Left colon (tissue), 2 donors: Measurements from ENCODE around the gene PIBF1. TPM values are rescaled to one million over a fixed set of nuclear protein-coding genes. Genes with fewer than 3 reads are reported as not detected.
A peak's percentile ranks its signal among the peaks of the same experiment; 100 is the strongest.
"Not testable (repeated sequence)": the region's sequence is repeated elsewhere in the genome, so short reads cannot be mapped to it uniquely, and the experiment has no call there.

Source experiments
- ATAC-seq: fragments of 200-7000 bp; cut with Tn5 transposase; one replicate; pipeline ENCODE4 v1.9.1; 2020; ENCODE audit warnings: mild to moderate bottlenecking, moderate library complexity
- DNase-seq, 2 donors: peaks; one replicate each; pipeline ENCODE4 v3.0.0-alpha.2; 2020
- intact Hi-C, 2 donors: fragments of 100-400 bp; cut with DNase I in 1 of 2; cut with micrococcal nuclease in 1 of 2; formaldehyde crosslinking; loops; one replicate each; pipeline versions ENCODE4 v1.11.2 to v1.14.0; 2022; cut with DNase I, micrococcal nuclease
- total RNA-seq, 2 donors: library from RNA; stranded (reverse); fragmentation: NEBNext Ultra II Directional; extraction: Animal tissue kit (Norgen Biotek cat#: 25700); gene quantifications; one replicate each; pipeline ENCODE4 v1.2.1, GENCODE V29; 2021
- donor health status: DM: no; HTN: no; CAD: no.
- donor health status: DM: yes; HTN: yes; CAD: no.

PIBF1 gene
- total RNA-seq, 2 donors from 2014 or later: 17.3 to 19.1 TPM

DNA sequence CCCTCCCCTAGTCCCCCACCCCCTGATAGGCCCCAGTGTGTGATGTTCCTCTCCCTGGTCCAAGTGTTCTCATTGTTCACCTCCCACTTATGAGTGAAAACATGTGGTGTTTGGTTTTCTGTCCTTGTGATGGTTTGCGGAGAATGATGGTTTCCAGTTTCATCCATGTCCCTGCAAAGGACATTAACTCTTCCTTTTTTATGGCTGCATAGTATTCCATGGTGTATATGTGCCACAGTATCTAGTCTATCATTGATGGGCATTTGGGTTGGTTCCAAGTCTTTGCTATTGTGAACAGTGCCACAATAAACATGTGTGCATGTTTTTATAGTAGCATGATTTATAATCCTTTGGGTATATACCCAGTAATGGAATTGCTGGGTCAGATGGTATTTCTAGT, 24.6 kb downstream of the PIBF1 start:
- intact Hi-C loops: loop anchor here in 1 of 2 donors (10.0 kb wide), 1 partner anchor 908 kb away; no protein-coding TSS in a partner anchor
- ATAC-seq, DNase-seq: not testable (repeated sequence)

DNA sequence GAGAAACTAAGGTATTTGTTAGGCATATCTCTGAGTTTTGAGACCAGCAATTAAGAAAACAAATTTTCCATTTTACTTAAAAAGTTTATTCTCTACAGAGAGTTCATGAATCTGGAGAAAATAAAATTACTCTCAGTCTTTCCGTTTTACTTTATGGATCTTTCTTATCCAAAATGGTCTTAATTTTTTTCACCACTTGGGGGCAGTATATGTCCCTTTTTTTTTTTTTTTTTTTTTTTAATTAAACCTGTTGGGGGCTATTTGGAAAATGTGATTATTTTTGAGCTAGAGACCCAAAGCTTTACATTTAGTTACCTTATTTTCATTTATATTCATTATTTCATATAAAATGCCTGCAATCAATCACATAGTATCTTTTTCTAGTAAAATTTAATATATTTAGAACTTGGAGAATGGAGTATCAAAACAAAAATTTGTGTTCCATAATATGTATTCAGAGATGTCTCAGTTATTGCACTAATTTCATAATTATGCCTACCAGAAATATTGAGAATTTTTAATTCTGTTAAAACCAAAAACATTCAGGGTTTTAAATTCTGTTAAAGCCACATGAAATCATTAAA, 27.1 kb downstream of the PIBF1 start:
- no peak for DNase-seq

DNA sequence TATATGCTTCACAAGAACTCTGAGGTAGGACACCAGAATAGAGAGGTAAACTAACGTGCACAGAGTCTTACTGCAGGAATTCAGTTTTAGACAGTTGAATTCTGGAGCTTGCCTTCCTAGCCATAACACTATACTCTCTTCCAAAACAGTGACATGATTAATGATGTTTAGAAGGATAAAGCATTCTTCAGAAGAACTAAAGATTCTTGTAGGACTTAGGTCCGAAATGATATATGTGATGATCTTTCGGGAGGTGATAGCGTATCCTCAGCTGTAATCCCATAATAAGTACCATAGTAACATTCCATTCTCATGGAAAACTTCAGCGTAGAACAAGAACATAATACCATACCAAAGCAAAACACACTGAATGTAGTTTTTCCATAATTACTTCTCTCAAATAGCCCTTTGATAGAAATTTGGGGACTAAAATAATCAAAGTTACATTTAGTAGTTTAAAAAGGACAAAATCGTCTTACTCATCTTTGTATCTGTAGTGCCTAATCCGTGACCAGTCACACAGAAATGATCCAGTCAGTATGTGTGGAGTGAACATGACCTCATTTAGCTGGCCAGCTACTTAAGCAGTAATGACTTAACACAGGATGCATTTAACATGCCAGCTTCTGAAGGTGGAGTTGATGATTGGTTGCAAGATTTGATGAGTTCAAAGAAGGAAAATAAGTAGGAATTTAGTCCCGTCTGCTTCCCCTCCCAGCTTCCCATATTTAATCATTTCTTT, 38.4 kb downstream of the PIBF1 start:
- DNase-seq: no peak
- no peak for ATAC-seq
- intact Hi-C loops: no loop called here

More for the DNA sequence above, 27.1 kb downstream of the PIBF1 start:
- ATAC-seq: peak; percentile 34
- intact Hi-C loops: loop anchor here in 1 of 2 donors (10.0 kb wide), 1 partner anchor 906 kb away; no protein-coding TSS in a partner anchor

DNA sequence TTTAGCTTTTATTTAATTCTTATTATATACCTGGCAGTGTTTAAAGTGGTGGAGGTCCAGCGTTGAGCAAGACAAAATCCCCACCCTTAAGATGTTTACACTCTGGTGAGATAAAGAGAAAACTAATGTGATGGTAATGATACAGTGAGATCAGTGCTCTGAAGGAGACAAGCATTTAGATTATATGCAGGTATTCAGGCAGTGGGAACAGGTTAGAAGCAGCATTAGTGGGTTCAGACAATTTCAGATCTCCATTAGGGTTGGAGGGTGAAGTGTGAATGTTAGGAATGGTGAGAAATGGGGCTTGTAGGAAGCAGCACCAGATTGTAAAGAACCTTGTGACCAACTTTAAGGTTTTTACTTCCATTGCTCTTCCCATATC, 39.0 kb downstream of the PIBF1 start:
- ATAC-seq: no peak
- no peak for DNase-seq
- intact Hi-C loops: no loop called here

DNA sequence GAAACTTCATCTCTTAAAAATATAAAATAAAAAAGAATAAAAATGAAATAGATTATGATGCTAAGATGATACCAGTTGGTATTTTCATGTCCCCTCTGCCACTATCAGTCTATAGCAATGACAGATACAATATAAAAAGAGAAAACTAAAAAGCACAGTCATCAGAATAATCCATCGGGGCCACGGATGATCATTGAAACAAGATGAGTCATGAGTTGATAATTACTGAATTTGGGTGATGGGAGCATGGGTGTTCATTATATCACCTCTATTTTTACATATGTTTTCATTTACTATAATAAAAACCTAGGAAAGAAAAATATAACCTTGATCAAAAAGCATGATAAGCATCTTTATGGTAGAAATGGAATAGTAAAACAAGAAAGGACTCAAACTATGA, 41.1 kb downstream of the PIBF1 start:
- ATAC-seq: peak; percentile 70
- no peak for DNase-seq
- intact Hi-C loops: no loop called here

DNA sequence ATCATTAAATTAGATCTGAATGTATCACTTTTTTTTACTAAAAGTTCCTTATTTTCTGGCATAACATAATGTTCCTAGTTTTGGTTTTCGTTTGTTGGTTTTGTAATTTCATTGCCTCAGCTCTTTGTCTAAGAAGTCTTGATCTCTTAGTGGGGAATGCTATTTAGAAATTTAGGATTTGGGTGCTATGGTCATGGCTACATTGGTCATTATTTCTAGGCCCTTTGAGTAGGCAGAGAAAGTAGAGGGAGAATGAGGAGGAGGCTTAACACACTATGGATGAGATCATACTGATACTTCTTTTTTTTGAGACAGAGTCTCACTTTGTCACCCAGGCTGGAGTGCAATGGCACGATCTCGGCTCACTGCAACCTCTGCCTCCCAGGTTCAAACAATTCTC, 41.8 kb downstream of the PIBF1 start:
- ATAC-seq (no peak), DNase-seq (no peak)
- intact Hi-C loops: no loop called here

DNA sequence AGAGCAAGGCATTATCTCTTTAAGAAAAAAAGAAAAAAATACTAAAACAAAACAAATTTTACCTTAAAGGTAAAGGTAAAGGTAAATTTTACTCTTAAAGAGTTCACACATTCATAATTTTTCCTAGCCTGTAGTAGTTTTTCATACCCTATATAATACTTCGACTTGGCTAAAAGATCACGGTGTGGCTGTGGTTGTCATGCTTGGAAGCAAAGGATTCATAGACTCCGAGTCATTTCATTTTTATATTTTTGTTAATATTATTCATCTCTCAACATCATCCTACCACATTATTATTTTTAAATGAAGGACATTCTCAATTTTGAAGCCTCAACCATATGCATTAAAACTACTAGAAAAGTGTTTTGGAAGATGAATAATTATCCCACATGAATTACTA, 52.7 kb downstream of the PIBF1 start:
- intact Hi-C loops: no loop called here
- DNase-seq (no peak), ATAC-seq (no peak)

DNA sequence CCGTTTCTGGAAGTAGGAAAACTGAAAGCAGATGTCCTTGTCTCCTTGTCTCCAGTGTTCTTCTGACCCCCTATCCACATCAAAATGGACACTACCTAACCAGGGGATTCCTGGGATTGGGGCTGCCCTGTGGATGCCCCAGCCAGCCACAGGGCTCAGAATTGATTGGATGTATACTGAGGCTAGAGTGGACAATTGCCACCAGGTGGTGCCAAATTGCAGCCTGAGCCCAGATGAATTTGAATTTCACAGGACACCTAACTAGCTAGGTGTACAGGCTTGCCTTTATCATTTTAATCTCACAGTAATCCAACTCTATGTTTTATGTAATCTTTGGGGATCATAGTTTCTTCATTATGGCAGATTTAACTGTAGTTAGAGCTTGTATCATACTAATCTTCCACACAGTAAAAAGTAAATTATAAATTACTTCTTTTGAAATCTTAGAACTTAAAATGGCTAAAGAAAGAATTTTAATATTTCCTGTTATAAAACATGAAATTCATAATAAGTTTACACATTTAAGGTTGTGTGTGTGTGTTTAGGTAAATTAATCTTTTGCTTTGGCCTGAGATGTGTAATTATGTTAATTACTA, 58.0 kb downstream of the PIBF1 start:
- ATAC-seq: peak; percentile 98
- intact Hi-C loops: no loop called here
- DNase-seq: peak; percentile 56 to 72

DNA sequence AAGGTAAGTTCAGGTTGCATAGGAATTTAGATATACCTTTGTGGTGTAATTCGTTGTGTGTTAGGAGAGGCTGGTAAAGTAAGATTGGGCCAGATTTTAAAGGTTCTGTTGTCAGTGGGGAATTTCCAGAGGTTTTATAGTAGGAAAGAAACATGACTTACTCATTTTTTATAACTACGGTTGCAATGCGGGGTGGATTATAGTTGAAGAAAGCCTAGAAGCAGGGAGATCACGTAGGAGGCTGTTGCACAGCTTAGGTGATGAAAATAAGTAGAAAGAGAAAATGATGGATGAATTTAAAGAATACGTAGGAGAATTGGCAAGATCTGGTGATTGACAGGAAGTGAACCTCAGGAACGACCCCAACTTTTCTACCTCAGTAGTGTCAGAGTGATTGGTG, 61.1 kb downstream of the PIBF1 start:
- ATAC-seq: no peak
- intact Hi-C loops: no loop called here
- no peak for DNase-seq

DNA sequence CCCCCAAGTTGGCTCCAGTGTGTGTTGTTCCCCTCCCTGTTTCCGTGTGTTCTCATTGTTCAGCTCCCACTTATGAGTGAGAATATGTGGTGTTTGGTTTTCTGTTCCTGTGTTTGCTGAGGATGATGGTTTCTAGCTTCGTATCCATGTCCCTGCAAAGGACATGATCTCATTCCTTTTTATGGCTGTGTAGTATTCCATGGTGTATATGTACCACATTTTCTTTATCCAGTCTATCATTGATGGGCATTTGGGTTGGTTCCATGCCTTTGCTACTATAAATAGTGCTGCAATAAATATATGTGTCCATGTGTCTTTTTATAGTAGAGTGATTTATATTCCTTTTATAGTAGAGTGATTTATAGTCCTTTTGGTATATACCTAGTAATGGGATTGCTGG, 63.2 kb downstream of the PIBF1 start:
- DNase-seq, ATAC-seq, intact Hi-C loops: not testable (repeated sequence)

DNA sequence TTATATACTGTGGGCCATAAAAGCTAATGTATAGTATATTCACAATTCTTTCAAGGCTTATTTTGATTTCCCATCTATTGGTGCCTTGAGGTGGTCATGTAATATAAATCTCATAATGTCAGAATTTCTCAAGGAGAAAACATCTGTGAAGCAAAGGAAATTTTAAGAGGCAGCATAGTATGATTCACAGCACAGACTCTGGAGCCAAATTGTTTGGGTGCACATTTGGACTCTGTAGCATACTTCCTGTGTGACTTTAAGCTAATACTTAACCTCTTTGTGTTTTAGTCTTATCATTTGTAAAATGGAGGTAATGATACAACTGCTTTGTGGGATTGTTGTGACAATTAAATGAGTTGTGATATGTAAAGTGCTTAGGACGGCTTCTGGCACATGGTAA, 67.6 kb downstream of the PIBF1 start:
- intact Hi-C loops: no loop called here
- DNase-seq: no peak
- no peak for ATAC-seq

DNA sequence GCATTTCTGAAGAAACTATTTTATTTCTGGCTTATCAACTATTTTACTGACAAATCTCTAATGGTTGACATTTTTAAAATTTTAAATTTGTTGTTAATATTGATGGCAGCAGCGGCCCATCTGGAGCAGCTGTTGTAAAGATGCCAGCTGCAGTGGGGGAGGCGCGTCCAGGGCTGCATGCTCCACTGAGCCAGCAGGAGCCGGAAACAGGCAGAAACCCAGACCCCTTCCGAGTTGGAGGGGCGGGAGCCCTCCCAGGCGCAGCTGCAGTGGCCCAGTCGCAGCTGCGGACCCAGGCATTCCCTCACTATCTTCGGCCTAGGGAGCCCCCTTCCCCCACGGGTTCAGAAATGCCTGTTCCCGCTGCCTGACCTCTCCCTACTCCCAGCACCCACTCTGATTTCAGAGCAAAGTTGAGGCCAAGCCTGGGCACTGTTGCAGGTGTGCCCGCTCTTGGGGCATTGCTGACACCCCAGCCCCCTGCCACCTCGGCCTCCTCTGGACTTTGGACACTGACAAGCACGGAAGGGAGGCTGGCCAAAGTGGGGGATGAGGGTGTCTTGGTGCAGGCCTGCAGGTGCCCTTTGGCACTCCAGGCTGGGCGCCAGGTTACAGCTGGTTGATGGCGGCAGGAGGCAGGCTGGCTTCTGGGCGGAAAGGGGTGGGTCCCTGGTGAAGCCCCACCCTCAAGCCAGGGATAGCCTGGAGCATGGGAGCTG, 69.2 kb downstream of the PIBF1 start:
- ATAC-seq: peak; percentile 27
- intact Hi-C loops: no loop called here
- DNase-seq: no peak

DNA sequence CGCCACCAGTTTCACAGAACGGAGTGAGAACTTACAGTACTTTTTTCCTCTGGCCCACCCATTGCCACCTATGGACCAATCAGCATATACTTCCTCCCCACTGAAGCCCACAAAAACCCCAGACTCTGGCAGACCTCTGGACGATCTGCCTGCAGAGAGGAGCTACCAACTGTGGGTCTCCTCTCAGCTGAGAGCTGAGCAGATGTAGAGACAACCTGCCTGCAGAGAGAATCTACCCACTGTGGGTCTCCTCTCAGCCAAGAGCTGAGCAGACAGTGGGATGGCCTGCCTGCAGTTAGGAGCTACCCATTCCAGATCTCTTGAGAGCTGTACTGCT, 69.7 kb downstream of the PIBF1 start:
- ATAC-seq: no peak
- intact Hi-C loops: no loop called here

DNA sequence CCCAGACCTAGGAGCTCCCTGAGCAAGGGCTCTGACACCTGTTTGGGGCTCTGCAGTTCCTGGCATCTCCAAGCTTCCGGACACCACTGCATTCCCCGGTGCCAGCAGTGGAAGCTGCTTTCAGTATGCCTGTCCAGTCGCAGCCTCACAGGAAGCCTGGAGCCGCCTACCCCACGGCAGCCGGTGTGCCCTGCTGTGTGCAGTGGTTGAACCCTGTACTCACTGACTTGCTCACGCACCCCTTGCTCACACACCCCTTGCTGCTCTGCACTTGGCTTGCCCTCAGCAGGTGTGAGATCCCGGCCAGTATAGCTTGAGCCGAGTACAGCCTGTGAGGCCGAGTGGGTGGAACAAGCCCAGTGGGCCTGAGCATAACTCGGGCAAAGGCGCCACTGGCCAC, 70.3 kb downstream of the PIBF1 start:
- ATAC-seq: no peak
- DNase-seq: no peak
- intact Hi-C loops: no loop called here

More for the DNA sequence above, 69.7 kb downstream of the PIBF1 start:
- no peak for DNase-seq

DNA sequence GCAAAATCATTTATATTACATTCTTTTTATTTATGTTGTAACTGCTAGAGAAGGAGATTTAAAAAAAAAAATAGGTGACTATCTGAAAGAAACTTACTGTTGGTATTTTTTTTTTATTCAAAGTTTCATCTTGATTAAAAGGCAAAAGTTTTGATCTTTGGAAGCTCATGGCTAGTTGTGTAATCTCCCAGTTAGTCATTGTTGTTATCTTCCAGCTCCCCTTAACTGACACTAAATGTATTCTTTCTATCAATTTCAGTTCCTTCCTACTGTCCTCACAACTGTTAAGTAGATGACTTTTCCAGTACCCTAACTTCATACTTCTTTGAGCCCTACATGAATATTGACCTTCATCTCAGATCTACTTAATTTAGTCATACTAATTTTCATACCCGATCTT, 71.1 kb downstream of the PIBF1 start:
- intact Hi-C loops: no loop called here
- DNase-seq (no peak), ATAC-seq (no peak)

DNA sequence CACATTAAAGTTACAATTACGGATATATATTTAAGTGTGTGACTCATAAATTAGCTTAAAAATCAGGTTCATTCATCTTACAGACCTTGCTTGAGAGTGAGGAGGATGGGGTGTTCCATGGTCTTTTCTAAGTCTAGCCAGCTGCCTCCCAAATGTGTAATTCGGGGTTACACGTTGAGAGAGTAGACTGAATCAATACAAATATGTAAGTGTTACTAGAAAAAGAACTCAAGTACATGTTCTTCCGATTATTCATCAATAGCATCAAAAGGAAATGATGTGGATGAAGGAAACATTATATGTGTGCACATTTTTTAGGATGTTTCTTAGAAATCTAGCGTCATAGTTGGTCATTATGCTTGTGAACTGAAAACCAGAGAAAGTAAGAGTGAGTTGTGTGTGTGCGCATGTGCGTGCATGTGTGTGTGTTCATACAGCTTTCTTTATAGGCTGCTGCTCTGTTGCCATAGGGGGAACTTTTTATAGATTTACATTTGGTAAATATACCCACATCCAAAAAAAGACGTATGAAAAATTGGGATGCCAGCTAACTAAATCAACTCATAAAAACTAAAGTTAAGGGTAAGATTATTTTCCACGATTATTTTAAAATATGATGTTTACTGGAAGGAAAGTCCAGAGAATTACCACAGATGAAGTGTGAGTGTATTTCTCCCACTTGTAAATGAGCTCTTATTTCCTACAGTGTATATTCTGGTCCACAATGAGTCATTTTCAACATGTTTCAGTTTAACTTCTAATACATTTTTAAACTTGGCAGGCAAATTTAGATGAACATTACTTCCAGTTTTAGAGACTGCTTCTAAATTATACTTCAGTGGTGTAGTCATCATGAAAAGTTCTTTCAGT, 82.4 kb downstream of the PIBF1 start:
- DNase-seq: no peak

DNA sequence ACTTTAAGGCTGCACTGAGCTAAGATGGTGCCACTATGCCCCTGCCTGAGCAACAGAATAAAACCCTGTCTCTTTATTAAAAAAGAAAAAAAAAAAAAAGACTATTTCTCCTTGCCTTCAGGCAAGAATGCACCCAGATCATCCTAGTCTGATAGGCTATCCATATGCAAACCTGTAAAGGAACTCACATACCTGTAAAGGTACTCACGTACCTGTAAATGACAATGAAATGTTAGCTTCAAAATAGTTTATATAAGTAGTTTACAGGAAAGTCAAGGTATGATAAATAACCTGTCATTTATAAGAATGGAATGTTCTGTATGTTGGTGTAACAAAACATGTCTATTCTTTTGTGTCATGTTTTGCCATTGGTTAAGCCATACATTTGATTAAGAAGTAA, 86.3 kb downstream of the PIBF1 start:
- ATAC-seq (no peak), DNase-seq (no peak)
- intact Hi-C loops: no loop called here

More for the DNA sequence above, 82.4 kb downstream of the PIBF1 start:
- intact Hi-C loops: no loop called here
- no peak for ATAC-seq

DNA sequence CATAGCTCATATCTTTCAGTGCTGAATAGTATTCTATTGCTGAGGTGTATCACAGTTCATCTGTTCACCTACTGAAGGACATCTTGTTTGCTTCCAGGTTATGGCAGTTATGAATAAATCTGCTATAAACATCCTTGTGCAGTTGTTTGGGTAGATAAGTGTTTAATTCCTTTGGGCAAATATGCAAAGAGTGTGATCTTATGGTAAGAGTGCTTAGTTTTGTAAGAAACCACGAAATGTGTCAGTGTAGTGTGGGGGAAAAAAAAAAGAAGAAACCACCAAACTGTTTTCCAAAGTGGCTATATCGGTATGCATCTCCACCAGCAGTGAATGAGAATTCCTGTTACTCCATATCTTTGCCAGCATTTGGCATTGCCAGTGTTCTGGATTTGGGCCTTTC, 93.3 kb downstream of the PIBF1 start:
- DNase-seq (no peak), ATAC-seq (no peak)
- intact Hi-C loops: no loop called here

DNA sequence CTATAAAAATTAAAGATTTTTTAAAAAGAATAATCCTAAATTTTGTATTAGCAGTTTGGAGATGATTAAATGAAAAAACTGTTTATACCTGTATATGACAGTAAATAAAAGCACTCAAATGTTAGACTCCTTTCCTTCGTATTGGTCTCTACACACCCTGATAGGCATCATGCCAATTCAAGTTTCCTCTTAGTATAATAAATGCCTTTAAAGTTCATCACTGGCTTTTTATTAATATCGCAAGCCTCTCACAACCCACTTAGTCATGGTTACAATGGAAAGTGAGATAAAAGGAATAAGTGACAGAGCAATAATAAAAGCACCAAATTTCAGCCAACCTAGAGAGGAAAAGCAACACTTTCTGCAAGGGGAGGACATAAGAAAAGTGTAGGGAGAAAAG, 102.2 kb downstream of the PIBF1 start:
- intact Hi-C loops: no loop called here
- ATAC-seq (no peak), DNase-seq (no peak)
